Erythroblast (primary cell): ENCODE data around the gene SAMM50.
"Not testable (repeated sequence)": the region's sequence is repeated elsewhere in the genome, so short reads cannot be mapped to it uniquely, and the experiment has no call there.

Experiments
- DNase-seq, 2 experiments: peaks; one replicate each; lab custom pipeline; 2025; lab: John Stamatoyannopoulos, UW
- GATA1 ChIP-seq: IDR thresholded peaks from 2 replicates; pipeline ENCODE4 v1.6.1; 2011; ENCODE audit warnings: low read depth, mild to moderate bottlenecking, control low read depth, low read length, moderate library complexity
- POLR2A ChIP-seq: IDR thresholded peaks from 2 replicates; pipeline ENCODE4 v1.6.1; 2011; ENCODE audit warnings: mild to moderate bottlenecking, low read length

The SAMM50 gene

GRCh38 chr22:44012162-44012561, 56.9 kb downstream of the SAMM50 start:
- TF ChIP-seq POLR2A (no peak), GATA1 (no peak)
- DNase-seq, result no peak

GRCh38 chr22:44012591-44012990, 57.3 kb downstream of the SAMM50 start:
- no peak for DNase-seq
- TF ChIP-seq GATA1 (no peak), POLR2A (no peak)

- no peak for DNase-seq
- TF ChIP-seq GATA1 (no peak), POLR2A (no peak)
Measured at GRCh38 chr22:44014241-44014640, 59.0 kb downstream of the SAMM50 start.

GRCh38 chr22:44016586-44016985, 61.3 kb downstream of the SAMM50 start:
- DNase-seq, result not testable (repeated sequence)

- TF ChIP-seq GATA1 (no peak), POLR2A (no peak)
Measured at GRCh38 chr22:44018594-44018993, 63.4 kb downstream of the SAMM50 start.

GRCh38 chr22:44019416-44019815, 64.2 kb downstream of the SAMM50 start:
- TF ChIP-seq GATA1 (no peak), POLR2A (no peak)
- no peak for DNase-seq

More at GRCh38 chr22:44018594-44018993, 63.4 kb downstream of the SAMM50 start:
- DNase-seq, result no peak

- TF ChIP-seq POLR2A (no peak), GATA1 (no peak)
- no peak for DNase-seq
Measured at GRCh38 chr22:44019846-44020245, 64.6 kb downstream of the SAMM50 start.

GRCh38 chr22:44020981-44021380, 65.7 kb downstream of the SAMM50 start:
- no peak for DNase-seq
- TF ChIP-seq GATA1 (no peak), POLR2A (no peak)

GRCh38 chr22:44023404-44024287, 68.4 kb downstream of the SAMM50 start:
- TF ChIP-seq GATA1, result no peak
- TF ChIP-seq POLR2A, result peak; percentile 42
- peak; percentile 68 to 72 for DNase-seq

GRCh38 chr22:44024288-44024921, 69.2 kb downstream of the SAMM50 start, which contains the start of gene PARVB:
Gene PARVB, plus strand, starts transcription at chr22:44024302. Its CDS starts 38 bp downstream, at chr22:44024340.
- TF ChIP-seq GATA1 (no peak), POLR2A (no peak)
- peak; percentile 63 to 70 for DNase-seq

- peak; percentile 52 to 56 for DNase-seq
- no peak for TF ChIP-seq POLR2A
- TF ChIP-seq GATA1, result no peak
Measured at GRCh38 chr22:44025171-44026065, 70.2 kb downstream of the SAMM50 start.

GRCh38 chr22:44026066-44026629, 70.9 kb downstream of the SAMM50 start:
- DNase-seq, result no peak
- TF ChIP-seq GATA1 (no peak), POLR2A (no peak)

GRCh38 chr22:44026630-44027511, 71.6 kb downstream of the SAMM50 start:
- DNase-seq, result peak; percentile 80 to 83
- TF ChIP-seq POLR2A, result peak; percentile 53
- TF ChIP-seq GATA1, result no peak
